T47D (cell line): ENCODE results near the gene BSPRY.
"Not testable (repeated sequence)": the region's sequence is repeated elsewhere in the genome, so short reads cannot be mapped to it uniquely, and the experiment has no call there.

ENCODE experiments used
- DNase-seq, 2 experiments: peaks; one replicate each; pipeline versions ENCODE4 v3.0.0 to v3.0.0-alpha.2; 2011 to 2012; ENCODE audit warnings: low read depth in 1 of 2, low spot score in 1 of 2
- JUND ChIP-seq: IDR thresholded peaks from 2 replicates; pipeline ENCODE4 v1.6.1; 2012; ENCODE audit warnings: low read depth
- in situ Hi-C: cut with HindIII; loops from 2 replicates; pipeline ENCODE4 v1.10.0; 2016; ENCODE audit warnings: low sequenced_read_pairs, low pct_unique_long_range_greater_than_20kb

BSPRY gene

GRCh38 chr9:113397203-113397631 lies 47.9 kb downstream of the BSPRY start:
- no peak for DNase-seq
- in situ Hi-C loops: no loop called here
- TF ChIP-seq JUND: no peak

- TF ChIP-seq JUND: no peak
- no peak for DNase-seq
- in situ Hi-C loops: no loop called here
Measured at GRCh38 chr9:113398796-113399195, 49.5 kb downstream of the BSPRY start.

GRCh38 chr9:113399646-113400200 lies 50.4 kb downstream of the BSPRY start:
- no peak for TF ChIP-seq JUND
- peak in 1 of 2 experiments; percentile 55 for DNase-seq
- in situ Hi-C loops: no loop called here

- in situ Hi-C loops: no loop called here
- TF ChIP-seq JUND: no peak
Measured at GRCh38 chr9:113401027-113401792, 51.9 kb downstream of the BSPRY start, which contains the start of gene ALAD. Gene ALAD (minus strand): TSS chr9:113401284. CDS start chr9:113393559, 7,725 bp downstream.

GRCh38 chr9:113403646-113404045 lies 54.3 kb downstream of the BSPRY start:
- in situ Hi-C loops: no loop called here
- TF ChIP-seq JUND: no peak
- no peak for DNase-seq

More at GRCh38 chr9:113401027-113401792, 51.9 kb downstream of the BSPRY start, which contains the start of gene ALAD:
- DNase-seq: peak; percentile 94 to 100

GRCh38 chr9:113406353-113406752 lies 57.0 kb downstream of the BSPRY start:
- in situ Hi-C loops, DNase-seq: not testable (repeated sequence)

GRCh38 chr9:113406873-113407511 lies 57.7 kb downstream of the BSPRY start:
- peak; percentile 38 to 86 for DNase-seq
- in situ Hi-C loops: not testable (repeated sequence)

GRCh38 chr9:113409481-113409880 lies 60.1 kb downstream of the BSPRY start:
- peak in 1 of 2 experiments; percentile 10 for DNase-seq
- no peak for TF ChIP-seq JUND
- in situ Hi-C loops: no loop called here

GRCh38 chr9:113409883-113410206 lies 60.5 kb downstream of the BSPRY start:
- no peak for DNase-seq
- in situ Hi-C loops: no loop called here
- TF ChIP-seq JUND: no peak

GRCh38 chr9:113410207-113410864 lies 61.0 kb downstream of the BSPRY start, which contains the start of the genes C9orf43 and POLE3:
Gene C9orf43 (plus strand): TSS chr9:113410747. CDS start chr9:113413494, 2,747 bp downstream.
Gene POLE3 (minus strand): TSS chr9:113410675. CDS start chr9:113410293, 382 bp downstream.
- TF ChIP-seq JUND: no peak
- DNase-seq: peak; percentile 83 to 98
- in situ Hi-C loops: no loop called here

GRCh38 chr9:113416149-113416721 lies 66.9 kb downstream of the BSPRY start:
- in situ Hi-C loops: no loop called here

GRCh38 chr9:113417370-113417769 lies 68.0 kb downstream of the BSPRY start:
- in situ Hi-C loops: no loop called here
- no peak for DNase-seq
- TF ChIP-seq JUND: no peak

More at GRCh38 chr9:113416149-113416721, 66.9 kb downstream of the BSPRY start:
- DNase-seq: no peak
- no peak for TF ChIP-seq JUND
